ENCODE data around the gene LRIG1. TPM values are rescaled to one million over a fixed set of nuclear protein-coding genes. Genes with fewer than 3 reads are reported as not detected.

LRIG1 gene
- total RNA-seq, 1 experiment from 2014 or later, result 5.3 TPM

DNA sequence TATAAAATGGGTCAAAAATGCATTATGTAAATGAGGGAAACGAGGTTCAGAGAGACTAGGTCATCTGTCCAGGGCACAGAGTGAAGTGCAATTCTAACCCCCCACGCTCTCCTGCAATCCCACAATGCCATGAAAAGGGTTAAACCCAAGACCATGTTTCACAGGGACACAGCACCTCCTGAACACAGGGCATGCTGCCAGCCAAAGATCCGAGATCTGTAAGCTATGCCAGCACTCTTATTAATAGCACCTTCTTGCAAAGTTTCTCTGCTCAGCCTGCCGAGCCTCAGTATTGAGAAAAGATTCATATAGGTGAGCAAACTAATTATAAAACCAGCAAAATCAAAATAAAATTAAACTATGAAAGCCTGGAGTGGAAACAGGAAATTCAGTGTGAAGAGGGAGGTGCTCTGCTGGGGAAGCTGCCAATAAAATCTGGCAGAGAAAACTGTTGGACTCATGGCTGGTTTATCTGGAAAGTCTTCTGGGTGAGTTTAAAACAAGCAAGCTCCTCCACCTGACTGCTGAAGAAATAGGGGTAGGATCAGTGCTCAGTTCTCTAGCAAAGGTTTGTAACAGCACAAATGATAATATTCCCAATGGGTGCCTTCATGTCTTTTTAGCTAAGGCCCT lies 50.3 kb downstream of the LRIG1 start:
- POLR2A ChIA-PET, result interaction anchor here (0.5 kb wide), 1 partner anchor 1295 kb away, joined by 3 read pairs; no protein-coding TSS in a partner anchor

DNA sequence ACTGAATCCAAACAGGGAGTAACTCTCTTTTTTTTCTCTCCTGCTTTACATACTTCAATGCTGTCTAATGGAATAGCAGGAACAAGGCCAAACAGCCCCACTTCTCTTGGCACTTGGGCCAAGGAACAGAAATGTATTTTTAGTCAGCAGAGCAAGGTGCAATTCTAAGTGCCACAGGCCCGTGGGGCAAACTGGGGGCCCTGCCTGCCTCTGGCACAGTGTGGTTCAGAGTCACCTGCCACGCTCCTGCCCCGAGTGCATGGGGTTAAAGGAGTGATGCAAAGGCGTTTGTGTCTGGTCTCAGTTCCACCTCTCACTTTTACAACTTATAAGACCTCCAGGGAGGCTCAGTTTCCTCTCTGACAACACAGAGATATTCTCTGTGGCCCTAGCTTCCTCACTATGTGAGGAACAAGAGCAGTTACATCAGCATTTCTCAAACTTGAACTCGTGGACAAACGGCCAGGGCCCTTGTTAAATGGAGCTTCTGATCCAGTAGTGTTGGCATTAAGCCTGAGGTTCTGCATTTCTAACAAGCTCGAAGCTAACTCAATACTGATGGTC lies 51.3 kb downstream of the LRIG1 start:
- ChIA-PET POLR2A (interaction anchor here (0.5 kb wide), 1 partner anchor 1294 kb away, joined by 3 read pairs; no protein-coding TSS in a partner anchor), CTCF (no interaction called here)
- no peak overlapping the region for H3K27ac ChIP-seq (ENCODE audit: low read length)
- no peaks in the 10 kb centered on the region for H3K4me1 ChIP-seq (ENCODE audit: control insufficient read depth, insufficient read depth, low read length)
- DNase-seq (ENCODE audit: low read depth, low spot score), result no peak
- TF ChIP-seq, protein P1, sequence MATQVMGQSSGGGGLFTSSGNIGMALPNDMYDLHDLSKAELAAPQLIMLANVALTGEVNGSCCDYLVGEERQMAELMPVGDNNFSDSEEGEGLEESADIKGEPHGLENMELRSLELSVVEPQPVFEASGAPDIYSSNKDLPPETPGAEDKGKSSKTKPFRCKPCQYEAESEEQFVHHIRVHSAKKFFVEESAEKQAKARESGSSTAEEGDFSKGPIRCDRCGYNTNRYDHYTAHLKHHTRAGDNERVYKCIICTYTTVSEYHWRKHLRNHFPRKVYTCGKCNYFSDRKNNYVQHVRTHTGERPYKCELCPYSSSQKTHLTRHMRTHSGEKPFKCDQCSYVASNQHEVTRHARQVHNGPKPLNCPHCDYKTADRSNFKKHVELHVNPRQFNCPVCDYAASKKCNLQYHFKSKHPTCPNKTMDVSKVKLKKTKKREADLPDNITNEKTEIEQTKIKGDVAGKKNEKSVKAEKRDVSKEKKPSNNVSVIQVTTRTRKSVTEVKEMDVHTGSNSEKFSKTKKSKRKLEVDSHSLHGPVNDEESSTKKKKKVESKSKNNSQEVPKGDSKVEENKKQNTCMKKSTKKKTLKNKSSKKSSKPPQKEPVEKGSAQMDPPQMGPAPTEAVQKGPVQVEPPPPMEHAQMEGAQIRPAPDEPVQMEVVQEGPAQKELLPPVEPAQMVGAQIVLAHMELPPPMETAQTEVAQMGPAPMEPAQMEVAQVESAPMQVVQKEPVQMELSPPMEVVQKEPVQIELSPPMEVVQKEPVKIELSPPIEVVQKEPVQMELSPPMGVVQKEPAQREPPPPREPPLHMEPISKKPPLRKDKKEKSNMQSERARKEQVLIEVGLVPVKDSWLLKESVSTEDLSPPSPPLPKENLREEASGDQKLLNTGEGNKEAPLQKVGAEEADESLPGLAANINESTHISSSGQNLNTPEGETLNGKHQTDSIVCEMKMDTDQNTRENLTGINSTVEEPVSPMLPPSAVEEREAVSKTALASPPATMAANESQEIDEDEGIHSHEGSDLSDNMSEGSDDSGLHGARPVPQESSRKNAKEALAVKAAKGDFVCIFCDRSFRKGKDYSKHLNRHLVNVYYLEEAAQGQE (IDR thresholded peaks at IDR 0.05; ENCODE audit: insufficient read depth in 1 of 2, low read depth in 2 of 2, low read length in 1 of 2), result no peak
- TF ChIP-seq SIN3A (IDR thresholded peaks at IDR 0.05; ENCODE audit: borderline replicate concordance, insufficient read depth, low read depth, low read length) (no peak), POLR2AphosphoS5 (IDR thresholded peaks at IDR 0.05; ENCODE audit: low read depth, low read length) (no peak), TCF7L2 (IDR thresholded peaks at IDR 0.05; ENCODE audit: low read depth, low read length) (no peak)
- TF ChIP-seq, protein P2, sequence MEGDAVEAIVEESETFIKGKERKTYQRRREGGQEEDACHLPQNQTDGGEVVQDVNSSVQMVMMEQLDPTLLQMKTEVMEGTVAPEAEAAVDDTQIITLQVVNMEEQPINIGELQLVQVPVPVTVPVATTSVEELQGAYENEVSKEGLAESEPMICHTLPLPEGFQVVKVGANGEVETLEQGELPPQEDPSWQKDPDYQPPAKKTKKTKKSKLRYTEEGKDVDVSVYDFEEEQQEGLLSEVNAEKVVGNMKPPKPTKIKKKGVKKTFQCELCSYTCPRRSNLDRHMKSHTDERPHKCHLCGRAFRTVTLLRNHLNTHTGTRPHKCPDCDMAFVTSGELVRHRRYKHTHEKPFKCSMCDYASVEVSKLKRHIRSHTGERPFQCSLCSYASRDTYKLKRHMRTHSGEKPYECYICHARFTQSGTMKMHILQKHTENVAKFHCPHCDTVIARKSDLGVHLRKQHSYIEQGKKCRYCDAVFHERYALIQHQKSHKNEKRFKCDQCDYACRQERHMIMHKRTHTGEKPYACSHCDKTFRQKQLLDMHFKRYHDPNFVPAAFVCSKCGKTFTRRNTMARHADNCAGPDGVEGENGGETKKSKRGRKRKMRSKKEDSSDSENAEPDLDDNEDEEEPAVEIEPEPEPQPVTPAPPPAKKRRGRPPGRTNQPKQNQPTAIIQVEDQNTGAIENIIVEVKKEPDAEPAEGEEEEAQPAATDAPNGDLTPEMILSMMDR (IDR thresholded peaks at IDR 0.05), result no peak
- no peak for ATAC-seq
- intact Hi-C loops (cut with micrococcal nuclease; ENCODE audit: unreplicated experiment) (no loop called here), in situ Hi-C loops (cut with HindIII; ENCODE audit: low pct_unique_long_range_greater_than_20kb, low sequenced_read_pairs) (no loop called here)
- H3K36me3 ChIP-seq (ENCODE audit: control insufficient read depth, insufficient read depth, low read length), result no peaks in the 10 kb centered on the region
- H3K27me3 ChIP-seq (ENCODE audit: control insufficient read depth, insufficient read depth, low read length), result no peaks in the 10 kb centered on the region
- H3K4me3 ChIP-seq (ENCODE audit: low read depth in 2 of 2, low read length in 2 of 2), result no peak overlapping the region
- H3K9me3 ChIP-seq (ENCODE audit: control insufficient read depth, insufficient read depth, low read depth, low read length), result no peaks in the 10 kb centered on the region
- no TSS peak for BruUV-seq (replicated peaks)

More for the DNA sequence above, 50.3 kb downstream of the LRIG1 start:
- intact Hi-C loops (cut with micrococcal nuclease; ENCODE audit: unreplicated experiment), result no loop called here
- CTCF ChIA-PET, result no interaction called here
- Histone ChIP-seq H3K27me3 (ENCODE audit: control insufficient read depth, insufficient read depth, low read length) (no peaks in the 10 kb centered on the region), H3K36me3 (ENCODE audit: control insufficient read depth, insufficient read depth, low read length) (no peaks in the 10 kb centered on the region), H3K4me1 (ENCODE audit: control insufficient read depth, insufficient read depth, low read length) (no peaks in the 10 kb centered on the region), H3K9me3 (ENCODE audit: control insufficient read depth, insufficient read depth, low read depth, low read length) (no peaks in the 10 kb centered on the region), H3K4me3 (ENCODE audit: low read depth in 2 of 2, low read length in 2 of 2) (no peak overlapping the region), H3K27ac (ENCODE audit: low read length) (no peak overlapping the region)
- TF ChIP-seq POLR2AphosphoS5 (IDR thresholded peaks at IDR 0.05; ENCODE audit: low read depth, low read length) (no peak), SIN3A (IDR thresholded peaks at IDR 0.05; ENCODE audit: borderline replicate concordance, insufficient read depth, low read depth, low read length) (no peak), TCF7L2 (IDR thresholded peaks at IDR 0.05; ENCODE audit: low read depth, low read length) (no peak)
- TF ChIP-seq, protein P2 (IDR thresholded peaks at IDR 0.05), result no peak
- TF ChIP-seq, protein P1 (IDR thresholded peaks at IDR 0.05; ENCODE audit: insufficient read depth in 1 of 2, low read depth in 2 of 2, low read length in 1 of 2), result no peak
- BruUV-seq (replicated peaks), result no TSS peak
- no peak for DNase-seq (ENCODE audit: low read depth, low spot score)
- in situ Hi-C loops (cut with HindIII; ENCODE audit: low pct_unique_long_range_greater_than_20kb, low sequenced_read_pairs), result no loop called here
- ATAC-seq, result no peak

Data from Panc1 (cell line).